Mucosa of descending colon (tissue), 3 donors: Measurements from ENCODE around the gene JPH3. TPM values are rescaled to one million over a fixed set of nuclear protein-coding genes. Genes with fewer than 3 reads are reported as not detected.

Experiments used
- ATAC-seq: fragments of 200-7000 bp; cut with Tn5 transposase; one replicate; pipeline ENCODE4 v1.9.1; 2020; ENCODE audit warnings: mild to moderate bottlenecking, moderate library complexity
- DNase-seq, 3 donors: peaks; one replicate each; pipeline ENCODE4 v3.0.0-alpha.2; 2020
- H3K36me3 ChIP-seq: fragments of 200-600 bp; one replicate; pipeline ENCODE4 v1.8.0; 2021; ENCODE audit warnings: low read depth, mild to moderate bottlenecking
- H3K4me1 ChIP-seq: fragments of 200-600 bp; one replicate; pipeline ENCODE4 v1.8.0; 2021; ENCODE audit warnings: low read depth, mild to moderate bottlenecking
- H3K4me3 ChIP-seq: fragments of 200-600 bp; one replicate; pipeline ENCODE4 v1.8.0; 2021; ENCODE audit warnings: mild to moderate bottlenecking
- H3K9me3 ChIP-seq: fragments of 200-600 bp; one replicate; pipeline ENCODE4 v1.8.0; 2021; ENCODE audit warnings: mild to moderate bottlenecking
- intact Hi-C, 2 donors: fragments of 100-400 bp; cut with DNase I in 1 of 2; cut with micrococcal nuclease in 1 of 2; formaldehyde crosslinking; loops; one replicate each; pipeline versions ENCODE4 v1.11.0 to v1.11.1; 2022; cut with DNase I, micrococcal nuclease
- total RNA-seq, 3 donors: library from RNA; stranded (reverse); fragmentation: NEBNext Ultra II Directional in 2 of 3; extraction: Animal tissue kit (Norgen Biotek cat#: 25700) in 2 of 3; gene quantifications; one replicate each; pipeline versions ENCODE4 v1.2.1 to v1.2.4, GENCODE V29; 2021 to 2023
- TF ChIP-seq, protein P1 (sequence below): fragments of 200-600 bp; IDR thresholded peaks from one replicate; pipeline ENCODE4 v1.8.0; 2022; ENCODE audit warnings: antibody characterized with exemption, mild to moderate bottlenecking
- donor health status: DM: no; HTN: no; CAD: no; lungs with moderate emphysema.
- donor health status: DM: no; HTN: no; CAD: no.
- donor health status: DM: no; HTN: yes; CAD: no.

Gene JPH3
- total RNA-seq, 3 donors from 2014 or later: 0.17 to 2.1 (median 0.84) TPM

DNA sequence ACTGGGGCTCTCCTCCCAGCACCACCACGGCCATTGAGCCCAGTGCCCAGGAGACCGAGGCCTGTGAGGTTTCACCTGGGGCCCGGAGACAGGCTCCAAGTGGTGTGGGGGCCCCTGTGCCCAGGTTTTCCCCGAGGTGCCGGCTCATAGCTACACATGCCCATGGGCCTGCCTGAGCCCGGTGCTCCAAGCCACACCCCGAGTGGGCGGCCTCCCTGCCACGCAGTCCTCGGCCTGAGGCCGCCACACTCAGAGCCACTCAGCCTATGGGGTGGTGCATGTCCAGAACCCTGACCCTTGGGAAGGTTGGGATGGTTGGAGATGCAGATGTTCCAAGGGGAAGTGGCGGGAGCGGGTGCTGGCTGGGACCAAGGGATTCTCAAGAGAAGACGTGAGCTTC, 24.1 kb downstream of the JPH3 start:
- H3K4me1 ChIP-seq: no peaks in the 10 kb centered on the region
- ATAC-seq (no peak), DNase-seq (no peak)
- no peaks in the 10 kb centered on the region for H3K9me3 ChIP-seq
- no peak overlapping the region for H3K4me3 ChIP-seq
- TF ChIP-seq, protein P1, sequence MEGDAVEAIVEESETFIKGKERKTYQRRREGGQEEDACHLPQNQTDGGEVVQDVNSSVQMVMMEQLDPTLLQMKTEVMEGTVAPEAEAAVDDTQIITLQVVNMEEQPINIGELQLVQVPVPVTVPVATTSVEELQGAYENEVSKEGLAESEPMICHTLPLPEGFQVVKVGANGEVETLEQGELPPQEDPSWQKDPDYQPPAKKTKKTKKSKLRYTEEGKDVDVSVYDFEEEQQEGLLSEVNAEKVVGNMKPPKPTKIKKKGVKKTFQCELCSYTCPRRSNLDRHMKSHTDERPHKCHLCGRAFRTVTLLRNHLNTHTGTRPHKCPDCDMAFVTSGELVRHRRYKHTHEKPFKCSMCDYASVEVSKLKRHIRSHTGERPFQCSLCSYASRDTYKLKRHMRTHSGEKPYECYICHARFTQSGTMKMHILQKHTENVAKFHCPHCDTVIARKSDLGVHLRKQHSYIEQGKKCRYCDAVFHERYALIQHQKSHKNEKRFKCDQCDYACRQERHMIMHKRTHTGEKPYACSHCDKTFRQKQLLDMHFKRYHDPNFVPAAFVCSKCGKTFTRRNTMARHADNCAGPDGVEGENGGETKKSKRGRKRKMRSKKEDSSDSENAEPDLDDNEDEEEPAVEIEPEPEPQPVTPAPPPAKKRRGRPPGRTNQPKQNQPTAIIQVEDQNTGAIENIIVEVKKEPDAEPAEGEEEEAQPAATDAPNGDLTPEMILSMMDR: no peak
- no peaks in the 10 kb centered on the region for H3K36me3 ChIP-seq
- intact Hi-C loops: no loop called here

DNA sequence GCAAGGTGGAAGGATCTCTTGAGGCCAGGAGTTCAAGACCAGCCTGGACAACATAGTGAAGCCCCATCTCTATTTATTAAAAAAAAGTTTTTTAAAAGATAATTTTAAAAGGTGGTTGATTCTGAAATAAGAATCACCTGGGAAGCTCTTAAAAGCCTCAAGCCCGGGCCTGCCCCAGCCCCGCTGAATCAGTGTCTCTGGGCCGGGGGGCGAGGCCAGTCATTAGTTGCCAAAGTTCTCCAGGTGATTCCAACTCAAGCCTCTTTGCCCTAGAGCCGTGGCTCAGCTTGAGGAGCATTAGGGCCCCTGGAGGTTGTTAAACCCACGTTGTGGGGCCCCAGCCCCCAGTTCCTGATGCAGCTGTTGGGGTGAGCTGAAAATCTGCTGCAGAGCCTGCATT, 24.6 kb downstream of the JPH3 start:
- Histone ChIP-seq H3K4me3 (no peak overlapping the region), H3K9me3 (no peaks in the 10 kb centered on the region), H3K36me3 (no peaks in the 10 kb centered on the region), H3K4me1 (no peaks in the 10 kb centered on the region)
- DNase-seq (peak in 1 of 3 donors; percentile 17), ATAC-seq (no peak)
- intact Hi-C loops: no loop called here
- TF ChIP-seq, protein P1: no peak

DNA sequence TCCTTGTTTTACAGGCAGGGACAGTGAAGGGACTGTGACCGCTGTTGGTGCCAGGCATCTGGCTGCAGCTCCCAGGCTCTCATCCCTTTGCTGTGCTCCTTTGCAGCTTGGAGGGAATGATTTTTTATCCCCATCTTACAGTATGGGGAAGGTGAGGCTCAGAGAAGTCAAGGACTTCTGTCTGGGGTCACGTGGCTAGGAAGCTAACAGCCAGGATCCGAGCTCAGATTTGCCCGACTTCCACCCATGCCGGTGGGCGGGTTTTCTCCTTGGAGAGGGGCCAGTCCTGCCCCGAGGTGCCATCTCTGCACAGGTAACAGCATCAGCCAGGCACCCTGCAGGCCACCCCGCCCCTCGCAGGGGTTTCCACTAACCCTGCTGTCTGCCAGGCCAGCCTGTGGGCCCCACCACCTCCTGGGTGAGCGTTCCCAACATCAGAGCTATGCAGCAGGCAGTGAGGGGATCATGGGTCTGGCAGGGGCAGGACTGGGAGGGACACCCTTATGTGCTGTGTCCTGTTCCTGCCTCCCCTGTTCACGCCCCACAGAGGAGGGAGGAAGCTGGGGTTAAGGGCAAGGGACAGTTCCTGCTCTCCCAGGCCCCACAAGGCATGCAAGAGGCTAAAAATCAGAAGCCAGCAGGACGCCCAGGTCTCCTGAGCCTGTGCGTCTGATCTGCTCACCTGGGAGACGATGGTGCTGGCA, 25.4 kb downstream of the JPH3 start:
- H3K36me3 ChIP-seq: no peaks in the 10 kb centered on the region
- no peak overlapping the region for H3K4me3 ChIP-seq
- DNase-seq (peak in 1 of 3 donors; percentile 31), ATAC-seq (no peak)
- H3K9me3 ChIP-seq: no peaks in the 10 kb centered on the region
- no peaks in the 10 kb centered on the region for H3K4me1 ChIP-seq
- intact Hi-C loops: no loop called here
- TF ChIP-seq, protein P1: no peak

DNA sequence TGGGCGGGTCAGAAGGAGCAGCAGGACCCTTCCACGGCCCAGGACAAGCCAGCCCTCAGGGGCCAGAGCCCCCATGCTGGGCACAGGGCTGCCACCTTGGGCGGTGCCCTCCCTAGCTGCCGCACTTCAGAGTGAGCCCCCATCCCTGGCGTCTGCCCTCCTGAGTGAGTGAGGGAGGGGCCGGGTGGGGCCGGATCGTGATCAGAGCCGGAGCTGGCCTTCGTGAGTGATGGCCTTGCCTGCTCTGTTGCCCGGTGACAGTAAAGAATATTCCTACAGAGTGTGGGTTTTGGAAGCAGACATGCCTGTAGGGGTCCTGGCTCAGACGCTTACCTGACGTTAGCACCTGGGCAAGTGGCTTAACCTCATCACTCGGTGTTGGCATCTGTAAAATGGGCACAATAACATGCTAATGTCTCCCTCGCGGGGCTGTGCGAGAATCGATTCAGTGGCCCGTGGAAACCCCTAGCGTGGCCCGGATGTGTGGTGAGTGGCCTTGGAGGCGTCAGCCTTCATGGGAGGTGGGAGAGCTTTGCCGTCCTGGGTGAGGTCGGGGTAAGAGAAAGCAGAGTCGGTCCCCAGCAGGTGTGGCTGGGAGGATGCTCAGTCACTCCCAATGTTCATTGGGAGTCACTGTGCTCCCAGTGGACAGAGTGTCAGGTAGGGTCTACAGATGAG, 26.1 kb downstream of the JPH3 start:
- Histone ChIP-seq H3K36me3 (no peaks in the 10 kb centered on the region), H3K9me3 (no peaks in the 10 kb centered on the region), H3K4me3 (no peak overlapping the region), H3K4me1 (no peaks in the 10 kb centered on the region)
- DNase-seq: peak in 1 of 3 donors; percentile 23
- ATAC-seq: no peak
- intact Hi-C loops: no loop called here
- TF ChIP-seq, protein P1: no peak

DNA sequence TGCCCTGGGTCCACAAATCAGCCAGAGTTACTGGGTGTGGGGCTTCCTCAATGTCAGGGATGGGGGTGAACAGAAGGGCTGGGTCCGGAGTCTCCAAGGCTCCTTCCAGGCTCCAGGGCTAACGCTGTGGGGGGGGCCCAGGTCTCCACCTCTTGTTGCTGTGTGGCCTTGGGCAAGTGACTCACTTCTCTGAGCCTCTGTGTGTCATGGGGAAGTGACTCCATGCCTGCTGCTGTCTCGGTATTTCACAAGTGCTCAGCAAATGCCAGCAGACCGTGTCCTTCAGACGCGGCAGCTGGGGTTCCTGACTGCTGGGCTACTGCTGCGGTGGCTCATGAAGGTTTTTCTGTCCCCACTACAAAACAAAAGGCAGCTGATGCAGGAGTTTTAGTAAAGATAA, 26.6 kb downstream of the JPH3 start:
- DNase-seq (no peak), ATAC-seq (no peak)
- Histone ChIP-seq H3K36me3 (no peaks in the 10 kb centered on the region), H3K4me1 (no peaks in the 10 kb centered on the region), H3K9me3 (no peaks in the 10 kb centered on the region), H3K4me3 (no peak overlapping the region)
- TF ChIP-seq, protein P1: no peak
- intact Hi-C loops: no loop called here
